SK-N-SH treated with all-trans-retinoic acid at 6 μM for 48 hours (cell line): ENCODE data around the gene KRT83.
"Not testable (repeated sequence)": the region's sequence is repeated elsewhere in the genome, so short reads cannot be mapped to it uniquely, and the experiment has no call there.

Experiments
- ATAC-seq: fragments of 200-7000 bp; cut with Tn5 transposase; 3 replicates; pipeline ENCODE4 v1.9.1; 2020; ENCODE audit warnings: mild to moderate bottlenecking, moderate library complexity
- ARNTL ChIP-seq: fragments of 450-650 bp; formaldehyde crosslinking; IDR thresholded peaks from 2 replicates; pipeline ENCODE4 v1.5.0; 2020; ENCODE audit warnings: low read depth, mild to moderate bottlenecking, moderate library complexity, borderline replicate concordance
- BACH2 ChIP-seq: fragments of 250-450 bp; sonication (Bioruptor Pico); IDR thresholded peaks from 2 replicates; pipeline ENCODE4 v1.9.0; 2021; ENCODE audit warnings: mild to moderate bottlenecking, borderline replicate concordance
- CREB5 ChIP-seq: fragments of 250-450 bp; sonication (Bioruptor Pico); IDR thresholded peaks from 2 replicates; pipeline ENCODE4 v1.5.1; 2020; ENCODE audit warnings: low read depth, mild to moderate bottlenecking, moderate library complexity
- CSDC2 ChIP-seq: fragments of 250-450 bp; sonication (Bioruptor Pico); IDR thresholded peaks from 2 replicates; pipeline ENCODE4 v1.5.0; 2020; ENCODE audit warnings: mild to moderate bottlenecking, moderate library complexity
- ESRRG ChIP-seq: fragments of 250-450 bp; sonication (Bioruptor Pico); IDR thresholded peaks from 2 replicates; pipeline ENCODE4 v1.6.1; 2021; ENCODE audit warnings: mild to moderate bottlenecking
- GLIS3 ChIP-seq: fragments of 250-450 bp; sonication (Bioruptor Pico); IDR thresholded peaks from 2 replicates; pipeline ENCODE4 v1.5.0; 2020; ENCODE audit warnings: mild to moderate bottlenecking, moderate library complexity
- ISL1 ChIP-seq: fragments of 250-450 bp; sonication (Bioruptor Pico); IDR thresholded peaks from 2 replicates; pipeline ENCODE4 v2.1.2; 2022; ENCODE audit warnings: mild to moderate bottlenecking, moderate library complexity
- OSR1 ChIP-seq: fragments of 250-450 bp; sonication (Bioruptor Pico); IDR thresholded peaks from 2 replicates; pipeline ENCODE4 v1.8.0; 2022; ENCODE audit warnings: moderate library complexity, mild to moderate bottlenecking, inconsistent platforms
- POU6F1 ChIP-seq: fragments of 250-450 bp; sonication (Bioruptor Pico); IDR thresholded peaks from 2 replicates; pipeline ENCODE4 v1.8.0; 2021; ENCODE audit warnings: low read depth, mild to moderate bottlenecking, moderate library complexity, borderline replicate concordance
- PPARA ChIP-seq: fragments of 250-450 bp; sonication (Bioruptor Pico); IDR thresholded peaks from 2 replicates; pipeline ENCODE4 v1.5.0; 2020; ENCODE audit warnings: mild to moderate bottlenecking, borderline replicate concordance
- RARB ChIP-seq: fragments of 250-450 bp; sonication (Bioruptor Pico); IDR thresholded peaks from 2 replicates; pipeline ENCODE4 v1.8.0; 2021; ENCODE audit warnings: mild to moderate bottlenecking, moderate library complexity
- TCF4 ChIP-seq: fragments of 250-450 bp; sonication (Bioruptor Pico); IDR thresholded peaks from 2 replicates; pipeline ENCODE4 v1.8.0; 2021; ENCODE audit warnings: mild to moderate bottlenecking, moderate library complexity, borderline replicate concordance
- TOX ChIP-seq: fragments of 250-450 bp; sonication (Bioruptor Pico); IDR thresholded peaks from 2 replicates; pipeline ENCODE4 v1.8.0; 2021; ENCODE audit warnings: mild to moderate bottlenecking, moderate library complexity, borderline replicate concordance
- TSHZ2 ChIP-seq: fragments of 250-450 bp; sonication (Bioruptor Pico); IDR thresholded peaks from 2 replicates; pipeline ENCODE4 v1.5.0; 2020; ENCODE audit warnings: mild to moderate bottlenecking, moderate library complexity
- ZC3H10 ChIP-seq: fragments of 250-450 bp; sonication (Bioruptor Pico); IDR thresholded peaks from 2 replicates; pipeline ENCODE4 v1.5.1; 2021; ENCODE audit warnings: mild to moderate bottlenecking, moderate library complexity
- ZFP3 ChIP-seq: fragments of 250-450 bp; sonication (Bioruptor Pico); IDR thresholded peaks from 2 replicates; pipeline ENCODE4 v1.5.0; 2020; ENCODE audit warnings: mild to moderate bottlenecking, moderate library complexity
- ZFP30 ChIP-seq: fragments of 450-650 bp; formaldehyde crosslinking; IDR thresholded peaks from 2 replicates; pipeline ENCODE4 v1.5.0; 2022; ENCODE audit warnings: mild to moderate bottlenecking, moderate library complexity
- ZNF70 ChIP-seq: fragments of 450-650 bp; formaldehyde crosslinking; IDR thresholded peaks from 2 replicates; pipeline ENCODE4 v1.5.0; 2020; ENCODE audit warnings: mild to moderate bottlenecking, moderate library complexity
- TF ChIP-seq, protein P1 (sequence below): fragments of 250-450 bp; sonication (Bioruptor Pico); IDR thresholded peaks from 2 replicates; pipeline ENCODE4 v1.8.0; 2020; ENCODE audit warnings: mild to moderate bottlenecking, moderate library complexity, borderline replicate concordance

The KRT83 gene

DNA sequence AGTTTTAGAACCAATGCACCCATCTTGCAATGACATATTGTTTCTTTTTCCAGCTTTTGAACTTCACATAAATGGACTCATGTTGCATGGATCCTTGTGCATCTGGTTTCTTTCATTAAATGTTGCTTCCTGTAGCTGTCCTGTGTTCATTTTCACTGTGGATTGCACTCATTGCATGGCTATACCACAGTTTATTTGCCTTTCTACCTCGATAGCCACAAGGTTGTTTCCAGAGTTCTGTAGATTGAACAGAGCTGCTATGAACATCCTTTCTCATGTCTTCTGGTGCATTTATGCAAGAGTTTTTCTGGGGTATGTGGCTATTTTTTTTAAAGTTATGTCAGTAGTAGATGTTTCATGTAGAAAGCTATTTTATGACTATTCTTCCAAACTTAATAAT is 26.4 kb downstream of the KRT83 start:
- no peak for TF ChIP-seq CSDC2 (CRISPR knock-in tag)
- no peak for TF ChIP-seq TCF4
- no peak for TF ChIP-seq ESRRG (CRISPR knock-in tag)
- no peak for TF ChIP-seq ZFP30 (CRISPR knock-in tag)
- no peak for TF ChIP-seq ZFP3 (CRISPR knock-in tag)
- TF ChIP-seq, protein P1, sequence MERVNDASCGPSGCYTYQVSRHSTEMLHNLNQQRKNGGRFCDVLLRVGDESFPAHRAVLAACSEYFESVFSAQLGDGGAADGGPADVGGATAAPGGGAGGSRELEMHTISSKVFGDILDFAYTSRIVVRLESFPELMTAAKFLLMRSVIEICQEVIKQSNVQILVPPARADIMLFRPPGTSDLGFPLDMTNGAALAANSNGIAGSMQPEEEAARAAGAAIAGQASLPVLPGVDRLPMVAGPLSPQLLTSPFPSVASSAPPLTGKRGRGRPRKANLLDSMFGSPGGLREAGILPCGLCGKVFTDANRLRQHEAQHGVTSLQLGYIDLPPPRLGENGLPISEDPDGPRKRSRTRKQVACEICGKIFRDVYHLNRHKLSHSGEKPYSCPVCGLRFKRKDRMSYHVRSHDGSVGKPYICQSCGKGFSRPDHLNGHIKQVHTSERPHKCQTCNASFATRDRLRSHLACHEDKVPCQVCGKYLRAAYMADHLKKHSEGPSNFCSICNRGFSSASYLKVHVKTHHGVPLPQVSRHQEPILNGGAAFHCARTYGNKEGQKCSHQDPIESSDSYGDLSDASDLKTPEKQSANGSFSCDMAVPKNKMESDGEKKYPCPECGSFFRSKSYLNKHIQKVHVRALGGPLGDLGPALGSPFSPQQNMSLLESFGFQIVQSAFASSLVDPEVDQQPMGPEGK (CRISPR knock-in tag): no peak
- TF ChIP-seq TOX (CRISPR knock-in tag): no peak
- no peak for TF ChIP-seq POU6F1 (CRISPR knock-in tag)
- no peak for TF ChIP-seq RARB (CRISPR knock-in tag)
- no peak for ATAC-seq

DNA sequence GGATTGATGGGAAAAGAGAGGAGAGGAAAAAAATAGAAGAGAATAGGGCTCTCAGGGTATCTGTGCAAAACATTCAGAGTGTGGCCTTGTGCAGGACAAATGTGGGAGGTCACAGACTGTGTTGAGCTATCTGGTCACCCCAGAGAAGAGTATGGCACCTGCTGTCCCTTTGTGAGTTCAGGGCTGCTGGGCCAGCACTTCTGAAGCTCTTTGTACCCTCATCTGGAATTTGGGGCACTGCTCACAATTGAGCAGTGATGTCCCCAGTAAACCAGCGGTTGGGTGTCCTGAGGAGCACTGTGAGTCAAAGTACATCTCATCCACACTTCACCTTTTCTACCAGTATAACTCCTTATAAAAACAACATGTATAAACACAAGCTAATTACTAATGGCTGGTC is 27.3 kb downstream of the KRT83 start:
- TF ChIP-seq RARB (CRISPR knock-in tag) (no peak), TSHZ2 (no peak), PPARA (no peak), TOX (CRISPR knock-in tag) (no peak), ISL1 (CRISPR knock-in tag) (no peak), ZFP3 (CRISPR knock-in tag) (no peak), CREB5 (no peak), TCF4 (no peak), ZNF70 (CRISPR knock-in tag) (no peak), BACH2 (no peak), GLIS3 (CRISPR knock-in tag) (no peak), ESRRG (CRISPR knock-in tag) (no peak), ARNTL (CRISPR knock-in tag) (no peak), ZC3H10 (CRISPR knock-in tag) (no peak), ZFP30 (CRISPR knock-in tag) (no peak), CSDC2 (CRISPR knock-in tag) (no peak), OSR1 (CRISPR knock-in tag) (no peak), POU6F1 (CRISPR knock-in tag) (no peak)
- no peak for ATAC-seq

DNA sequence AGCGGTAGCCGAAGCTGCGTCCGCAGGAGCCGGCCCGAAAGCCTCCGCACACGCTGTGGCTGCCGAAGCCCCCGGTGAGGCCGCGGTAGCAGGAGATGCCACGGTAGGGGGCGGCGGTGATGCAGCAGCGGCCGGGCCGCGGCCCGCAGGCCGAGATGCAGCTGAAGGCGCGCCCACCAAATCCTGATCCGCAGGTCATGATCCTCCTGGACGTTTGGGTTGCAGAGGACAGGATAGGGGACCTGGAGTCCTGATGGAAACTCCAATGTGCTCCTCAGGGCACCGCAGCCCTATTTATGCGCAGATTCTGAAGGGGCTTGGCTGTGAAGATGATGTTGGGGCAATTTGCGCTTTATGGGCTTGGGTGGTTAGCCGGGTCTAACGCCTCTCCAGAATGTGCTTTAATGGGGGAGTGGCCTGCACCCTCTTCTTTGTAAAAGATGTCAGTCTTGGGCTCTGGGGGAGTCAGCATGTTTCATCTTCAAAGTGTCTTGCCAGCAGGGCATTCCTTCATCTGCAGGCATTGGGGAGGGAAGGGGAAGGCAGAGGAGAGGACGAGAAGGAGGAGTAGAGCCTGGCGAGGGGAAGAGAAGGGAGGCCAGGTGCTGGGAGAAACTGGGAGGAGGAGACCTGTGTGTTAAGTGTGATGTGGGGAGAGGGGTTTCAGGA is 29.8 kb downstream of the KRT83 start, which contains the start of gene KRT81:
Gene KRT81 (minus strand): TSS at position 268 of the 669 bp plus-strand sequence. CDS start 69 bp downstream, at position 199.
- ATAC-seq: no peak
- TF ChIP-seq CREB5: no peak
- TF ChIP-seq, all 23 proteins: peak for 0

GRCh38 chr12:52290483-52291134 is 30.6 kb downstream of the KRT83 start:
- peak; percentile 35; the same call in 1 of the 3 replicates for ATAC-seq

DNA sequence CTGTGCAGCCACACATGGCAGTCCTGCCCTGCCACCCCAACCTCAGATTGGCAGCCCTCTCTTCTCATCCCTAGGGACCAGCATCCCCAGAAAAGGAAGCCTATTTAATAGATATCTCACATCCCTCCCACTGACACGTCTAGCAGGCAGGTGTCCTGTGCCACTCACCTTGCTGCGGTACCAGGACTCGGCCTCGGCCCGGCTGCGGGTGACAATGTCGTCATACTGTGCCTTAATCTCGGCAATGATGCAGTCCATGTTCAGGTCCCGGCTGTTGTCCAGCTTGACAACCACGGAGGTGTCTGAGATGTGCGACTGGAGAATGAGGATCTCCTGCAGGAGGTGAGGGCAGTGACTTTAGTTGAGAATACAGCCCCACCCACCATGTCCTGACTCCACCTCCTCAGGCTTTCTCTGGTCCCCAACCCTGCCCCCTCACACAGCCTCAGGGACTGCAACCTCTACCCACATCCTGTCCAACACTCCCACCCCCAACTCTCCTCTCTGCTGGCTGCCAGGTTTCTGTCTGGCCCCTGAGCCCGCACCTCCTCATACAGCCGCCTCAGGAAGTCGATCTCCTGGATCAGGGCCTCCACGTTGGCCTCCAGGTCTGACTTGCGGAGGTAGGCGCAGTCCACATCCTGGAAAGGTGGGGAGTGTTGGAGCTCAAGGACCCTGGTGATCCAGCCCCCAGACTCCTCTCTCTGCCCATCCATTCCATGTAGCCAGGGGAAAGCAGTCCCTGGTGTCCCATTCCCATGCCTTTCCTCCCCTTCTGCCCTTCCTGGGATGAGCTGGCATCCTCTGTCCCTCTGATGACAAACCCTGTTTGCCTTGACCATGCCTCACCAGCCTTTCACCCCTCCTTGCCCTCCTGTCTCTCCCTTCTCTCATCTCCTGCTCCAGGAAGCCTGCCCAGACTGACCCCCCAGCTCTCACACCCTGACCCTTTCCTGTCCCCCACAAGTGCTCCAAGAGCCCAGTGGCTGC is 33.1 kb downstream of the KRT83 start:
- not testable (repeated sequence) for ATAC-seq
